Activated B cell treated with CpG ODN at 0.5 μM for 24 hours (primary cell): ENCODE measurements around the gene PCNX3. TPM values are rescaled to one million over a fixed set of nuclear protein-coding genes. Genes with fewer than 3 reads are reported as not detected.

Experiments used
- ATAC-seq: fragments of 200-7000 bp; cut with Tn5 transposase; one replicate; pipeline ENCODE4 v1.10.0; 2021; ENCODE audit warnings: low read depth, mild to moderate bottlenecking, moderate library complexity
- CTCF ChIA-PET: fragments of 350-600 bp; sonication (Branson Sonifier 250); formaldehyde crosslinking; loops from one replicate; lab custom pipeline; 2021; ENCODE audit warnings: antibody characterized with exemption; lab: Charles Lee
- POLR2A ChIA-PET: fragments of 350-600 bp; sonication (Branson Sonifier 250); formaldehyde crosslinking; loops from one replicate; lab custom pipeline; 2021; ENCODE audit warnings: antibody characterized with exemption; lab: Charles Lee
- DNase-seq: peaks from one replicate; pipeline ENCODE4 v3.0.0; 2022
- H3K27ac Mint-ChIP-seq: one replicate; pipeline ENCODE4 v1.8.0; 2020; ENCODE audit warnings: mixed read lengths
- H3K27me3 Mint-ChIP-seq: one replicate; pipeline ENCODE4 v1.8.0; 2021; ENCODE audit warnings: mixed read lengths
- H3K36me3 Mint-ChIP-seq: one replicate; pipeline ENCODE4 v1.8.0; 2021; ENCODE audit warnings: low read depth, mixed read lengths
- H3K4me1 Mint-ChIP-seq: one replicate; pipeline ENCODE4 v1.8.0; 2021; ENCODE audit warnings: mixed read lengths
- H3K4me3 Mint-ChIP-seq: one replicate; pipeline ENCODE4 v1.8.0; 2020; ENCODE audit warnings: mild to moderate bottlenecking, mixed read lengths
- H3K9me3 Mint-ChIP-seq: one replicate; pipeline ENCODE4 v1.8.0; 2020; ENCODE audit warnings: mixed read lengths
- intact Hi-C: fragments of 100-400 bp; cut with micrococcal nuclease; formaldehyde crosslinking; loops from one replicate; pipeline ENCODE4 v1.15.1; 2024
- total RNA-seq: library from RNA; stranded (reverse); gene quantifications from 2 replicates; pipeline ENCODE4 v1.2.3, GENCODE V29; 2022
- TF ChIP-seq, protein P1 (sequence below): fragments of 200-600 bp; IDR thresholded peaks from one replicate; pipeline ENCODE4 v1.8.0; 2022; ENCODE audit warnings: antibody characterized with exemption, mild to moderate bottlenecking

The PCNX3 gene
- total RNA-seq, 1 donor from 2014 or later, result 51.4 TPM

DNA sequence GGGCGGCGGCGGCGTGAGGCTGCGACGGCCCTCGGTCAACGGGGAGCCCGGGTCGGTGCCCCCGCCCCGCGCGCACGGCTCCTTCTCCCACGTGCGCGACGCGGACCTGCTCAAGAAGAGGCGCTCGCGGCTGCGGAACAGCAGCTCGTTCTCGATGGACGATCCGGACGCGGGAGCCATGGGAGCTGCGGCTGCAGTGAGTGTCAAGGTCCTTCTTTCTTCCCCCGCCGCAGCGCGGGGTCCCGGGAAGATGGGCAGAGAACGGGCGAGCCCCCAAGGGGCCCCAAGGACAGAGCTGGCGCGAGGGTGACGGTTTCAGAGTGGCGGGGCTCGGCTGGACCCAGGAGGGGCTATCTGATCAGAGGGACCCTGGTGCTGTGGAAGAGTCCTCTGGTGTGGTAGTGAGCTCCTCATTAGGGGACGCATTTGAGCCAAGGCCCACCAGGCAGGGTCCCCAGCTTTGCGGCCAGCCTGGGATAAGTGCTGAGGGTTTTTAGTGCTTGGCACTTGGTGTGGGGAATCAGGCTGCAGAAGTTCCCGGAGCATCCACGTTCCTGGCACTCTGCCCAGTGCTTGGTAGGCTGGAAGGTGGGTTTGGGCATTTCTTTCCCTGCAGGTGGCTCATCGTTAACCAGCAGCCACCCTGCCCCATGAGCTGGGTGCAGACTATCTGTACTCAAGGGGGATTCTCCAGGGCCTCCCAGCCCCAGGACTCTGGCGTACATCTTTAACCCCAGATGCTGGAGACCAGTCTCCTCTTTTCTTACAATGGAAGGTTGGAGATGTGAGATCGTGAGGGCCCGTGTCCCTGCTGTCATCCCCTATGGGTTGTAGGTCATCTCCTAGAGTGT is 30.0 kb upstream of the PCNX3 start:
- Mint-ChIP-seq H3K4me1 (peaks cover 45% of the 10 kb centered on the region), H3K27ac (peak overlapping the region; percentile 96), H3K9me3 (no peaks in the 10 kb centered on the region), H3K36me3 (peaks cover 51% of the 10 kb centered on the region), H3K27me3 (no peaks in the 10 kb centered on the region), H3K4me3 (no peak overlapping the region)
- POLR2A ChIA-PET, result interaction anchor here (1.5 to 11.1 kb wide), 3 partner anchors 9 to 45 kb away, joined by 8 to 239 read pairs (median 112); partner anchors contain the start of genes EHBP1L1, FAM89B and ZNRD2
- DNase-seq (no peak), ATAC-seq (no peak)
- intact Hi-C loops, result loop anchor here (5.0 kb wide), 1 partner anchor 203 kb away; the partner anchor contains the start of gene SLC25A45
- CTCF ChIA-PET, result interaction anchor here (0.7 to 5.9 kb wide), 5 partner anchors 8 to 45 kb away, joined by 3 to 52 read pairs (median 5); partner anchors contain the start of gene FAM89B
- TF ChIP-seq, protein P1, sequence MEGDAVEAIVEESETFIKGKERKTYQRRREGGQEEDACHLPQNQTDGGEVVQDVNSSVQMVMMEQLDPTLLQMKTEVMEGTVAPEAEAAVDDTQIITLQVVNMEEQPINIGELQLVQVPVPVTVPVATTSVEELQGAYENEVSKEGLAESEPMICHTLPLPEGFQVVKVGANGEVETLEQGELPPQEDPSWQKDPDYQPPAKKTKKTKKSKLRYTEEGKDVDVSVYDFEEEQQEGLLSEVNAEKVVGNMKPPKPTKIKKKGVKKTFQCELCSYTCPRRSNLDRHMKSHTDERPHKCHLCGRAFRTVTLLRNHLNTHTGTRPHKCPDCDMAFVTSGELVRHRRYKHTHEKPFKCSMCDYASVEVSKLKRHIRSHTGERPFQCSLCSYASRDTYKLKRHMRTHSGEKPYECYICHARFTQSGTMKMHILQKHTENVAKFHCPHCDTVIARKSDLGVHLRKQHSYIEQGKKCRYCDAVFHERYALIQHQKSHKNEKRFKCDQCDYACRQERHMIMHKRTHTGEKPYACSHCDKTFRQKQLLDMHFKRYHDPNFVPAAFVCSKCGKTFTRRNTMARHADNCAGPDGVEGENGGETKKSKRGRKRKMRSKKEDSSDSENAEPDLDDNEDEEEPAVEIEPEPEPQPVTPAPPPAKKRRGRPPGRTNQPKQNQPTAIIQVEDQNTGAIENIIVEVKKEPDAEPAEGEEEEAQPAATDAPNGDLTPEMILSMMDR, result no peak

DNA sequence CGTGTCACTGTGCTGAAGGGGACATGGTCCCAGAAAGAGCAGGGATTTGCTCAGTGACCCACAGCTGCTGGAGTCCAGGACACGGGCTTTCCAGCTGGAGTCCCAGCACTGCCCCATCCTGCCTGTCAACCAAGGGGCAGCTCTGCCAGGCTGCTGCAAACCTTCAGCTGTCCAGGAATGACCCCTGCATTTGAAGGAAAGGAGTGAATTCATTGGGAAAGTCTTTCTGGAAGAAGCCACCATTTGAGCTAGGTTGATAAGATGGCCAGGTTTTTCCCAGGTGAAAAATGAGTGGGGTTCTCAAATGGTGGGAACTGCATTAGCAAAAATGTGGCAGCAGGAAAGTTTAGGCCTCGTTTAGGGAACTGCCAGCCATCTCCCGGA is 29.3 kb upstream of the PCNX3 start:
- Mint-ChIP-seq H3K27ac (peak overlapping the region; percentile 96), H3K36me3 (peaks cover 48% of the 10 kb centered on the region), H3K27me3 (no peaks in the 10 kb centered on the region), H3K4me3 (no peak overlapping the region), H3K4me1 (peaks cover 45% of the 10 kb centered on the region), H3K9me3 (no peaks in the 10 kb centered on the region)
- ChIA-PET POLR2A (interaction anchor here (1.5 to 11.1 kb wide), 4 partner anchors 9 to 54 kb away, joined by 8 to 239 read pairs (median 69); partner anchors contain the start of genes EHBP1L1, FAM89B and ZNRD2), CTCF (interaction anchor here (0.7 to 5.9 kb wide), 4 partner anchors 10 to 45 kb away, joined by 3 to 52 read pairs (median 5); partner anchors contain the start of gene FAM89B)
- intact Hi-C loops, result loop anchor here (5.0 kb wide), 1 partner anchor 204 kb away; the partner anchor contains the start of gene SLC25A45
- no peak for ATAC-seq
- DNase-seq, result no peak
- TF ChIP-seq, protein P1, result no peak

DNA sequence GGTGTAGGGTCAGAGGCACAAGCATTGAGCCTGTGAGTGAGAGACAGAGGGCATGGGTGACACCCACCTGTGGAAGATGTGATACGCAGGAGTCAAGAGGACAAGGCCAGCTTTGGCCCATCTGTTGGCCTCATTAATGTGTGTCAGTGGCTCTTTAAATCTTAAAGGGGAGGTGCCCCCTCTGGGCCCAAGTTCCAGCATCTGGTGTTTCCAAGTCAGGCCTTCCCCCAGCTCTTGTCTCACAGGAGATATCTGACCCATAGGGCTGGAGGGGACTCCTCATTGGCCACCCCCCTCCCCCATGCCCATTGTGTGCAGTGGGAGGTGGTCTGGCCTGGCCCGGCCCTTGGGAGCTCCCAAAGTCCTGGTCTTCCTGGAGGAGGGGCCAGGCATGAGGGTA is 28.9 kb upstream of the PCNX3 start:
- POLR2A ChIA-PET, result interaction anchor here (0.7 to 11.1 kb wide), 7 partner anchors 10 to 110 kb away, joined by 5 to 239 read pairs (median 21); partner anchors contain the start of genes EHBP1L1, FAM89B and ZNRD2
- Mint-ChIP-seq H3K36me3 (peaks cover 48% of the 10 kb centered on the region), H3K27me3 (no peaks in the 10 kb centered on the region), H3K4me1 (peaks cover 45% of the 10 kb centered on the region), H3K9me3 (no peaks in the 10 kb centered on the region), H3K27ac (peak overlapping the region; percentile 96), H3K4me3 (no peak overlapping the region)
- TF ChIP-seq, protein P1, result no peak
- DNase-seq, result no peak
- ATAC-seq, result no peak
- intact Hi-C loops, result loop anchor here (5.0 kb wide), 1 partner anchor 204 kb away; the partner anchor contains the start of gene SLC25A45
- CTCF ChIA-PET, result interaction anchor here (0.7 to 5.9 kb wide), 5 partner anchors 10 to 46 kb away, joined by 3 to 52 read pairs (median 4); partner anchors contain the start of gene FAM89B

DNA sequence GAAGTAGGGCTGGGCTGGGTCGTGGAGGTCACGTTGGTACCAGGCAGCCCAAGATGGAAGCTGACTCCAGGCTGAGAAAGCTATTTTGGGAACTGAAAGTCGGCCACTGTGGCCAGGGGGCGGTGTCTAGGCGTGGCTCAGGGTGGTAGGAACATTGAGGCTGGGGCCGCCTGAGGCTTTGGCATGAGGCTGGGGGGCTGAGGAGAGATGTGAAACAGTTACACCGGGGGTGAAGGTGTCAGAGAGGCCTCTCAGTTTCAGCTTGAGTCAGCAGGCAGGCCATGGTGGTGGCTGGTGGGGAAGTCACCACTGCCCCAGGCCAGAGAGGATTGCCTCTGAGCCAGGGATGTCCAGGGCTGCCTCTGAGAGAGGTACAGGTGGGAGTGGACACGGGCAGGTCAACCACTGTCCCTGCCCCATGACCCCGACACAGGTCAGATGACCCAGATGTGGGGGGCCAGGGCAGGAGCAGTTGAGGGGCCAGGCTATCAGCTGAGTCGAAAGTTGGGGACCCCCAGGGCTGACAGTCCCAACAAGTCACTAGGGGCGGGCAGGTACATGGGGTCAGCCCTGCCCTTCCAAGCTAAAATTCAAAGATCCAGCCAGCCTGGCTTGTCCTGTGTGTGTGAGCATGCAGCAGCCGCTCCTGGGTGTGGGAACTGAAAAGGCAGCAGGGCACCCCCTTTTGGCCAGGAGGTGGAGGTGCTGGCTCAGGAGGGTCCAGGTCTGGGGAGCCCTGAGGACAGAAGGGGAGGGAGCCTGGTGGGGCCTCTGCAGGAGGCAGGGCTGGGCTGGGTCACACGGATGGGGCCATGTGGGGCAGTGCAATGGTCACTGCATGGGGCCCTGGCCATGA is 27.1 kb upstream of the PCNX3 start:
- peak overlapping the region; percentile 70 for H3K4me3 Mint-ChIP-seq
- peaks cover 34% of the 10 kb centered on the region for H3K36me3 Mint-ChIP-seq
- CTCF ChIA-PET, result interaction anchor here (0.6 to 5.9 kb wide), 13 partner anchors 9 to 273 kb away, joined by 3 to 67 read pairs (median 4); partner anchors contain the start of genes EHBP1L1, FAM89B and ZNRD2
- DNase-seq (peak; percentile 76), ATAC-seq (peak; percentile 80)
- peaks cover 44% of the 10 kb centered on the region for H3K4me1 Mint-ChIP-seq
- no peaks in the 10 kb centered on the region for H3K9me3 Mint-ChIP-seq
- no peaks in the 10 kb centered on the region for H3K27me3 Mint-ChIP-seq
- TF ChIP-seq, protein P1, result peak; percentile 38
- H3K27ac Mint-ChIP-seq, result peak overlapping the region; percentile 96
- POLR2A ChIA-PET, result interaction anchor here (0.5 to 11.1 kb wide), 28 partner anchors 8 to 1872 kb away, joined by 3 to 239 read pairs (median 4); partner anchors contain the start of genes EHBP1L1, FAM89B, MALAT1 and MAP3K11
- intact Hi-C loops, result loop anchor here (1.0 to 5.0 kb wide), 4 partner anchors 14 to 206 kb away; partner anchors contain the start of genes MAP3K11 and SLC25A45
